ENCODE data around the gene IMPA2. TPM values are rescaled to one million over a fixed set of nuclear protein-coding genes. Genes with fewer than 3 reads are reported as not detected.

Gene IMPA2
- total RNA-seq, 1 donor from 2014 or later = 10.9 TPM

DNA sequence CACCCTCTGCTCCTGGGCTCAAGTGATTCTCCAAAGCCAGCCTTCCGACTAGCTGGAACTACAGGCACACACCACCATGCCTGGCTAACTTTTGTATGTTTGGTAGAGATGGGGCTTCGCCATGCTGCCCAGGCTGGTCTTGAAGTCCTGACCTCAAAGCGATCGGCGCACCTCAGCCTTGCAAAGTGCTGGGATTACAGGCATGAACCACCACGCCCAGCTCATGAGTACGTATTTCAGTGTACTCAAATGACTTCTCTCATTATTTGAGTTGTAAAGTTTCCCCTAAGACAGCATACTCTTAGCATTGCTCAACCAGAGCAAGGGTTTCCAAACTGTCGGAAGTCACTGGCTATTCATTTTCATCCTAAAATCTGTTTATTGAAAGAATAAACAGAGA is 40.3 kb downstream of the IMPA2 start:
- no peaks in the 10 kb centered on the region for H3K4me1 Mint-ChIP-seq (ENCODE audit: low read depth)
- peak; percentile 33 for DNase-seq (ENCODE audit: low spot score)
- H3K4me3 Mint-ChIP-seq (ENCODE audit: unreplicated experiment) = no peak overlapping the region
- no peak for TF ChIP-seq CTCF (IDR thresholded peaks at IDR 0.05)
- H3K9me3 Mint-ChIP-seq (ENCODE audit: low read depth) = no peaks in the 10 kb centered on the region
- no peak overlapping the region for H3K27ac Mint-ChIP-seq (ENCODE audit: unreplicated experiment)
- H3K27me3 Mint-ChIP-seq (ENCODE audit: low read depth) = no peaks in the 10 kb centered on the region
- H3K36me3 Mint-ChIP-seq (ENCODE audit: low read depth) = peaks cover 10% of the 10 kb centered on the region

DNA sequence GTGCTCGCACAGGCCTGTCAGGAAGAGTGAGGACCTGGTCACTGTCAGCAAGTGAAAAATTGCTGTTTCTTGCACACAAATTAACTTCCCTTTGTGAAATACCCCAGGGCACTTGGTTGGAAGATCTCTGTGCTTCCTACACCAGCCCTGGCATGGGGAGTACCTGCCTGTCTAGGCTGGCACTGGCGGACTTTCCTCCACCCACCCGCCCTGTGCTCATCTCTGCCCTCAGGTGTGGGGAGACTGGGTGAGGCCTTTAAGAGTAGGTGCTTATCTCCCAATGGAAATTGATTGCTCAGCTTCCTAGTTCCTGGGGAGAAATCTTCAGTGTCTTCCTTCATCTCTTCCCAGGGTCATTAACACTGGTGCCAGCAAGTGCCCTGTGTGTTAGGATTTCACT is 42.1 kb downstream of the IMPA2 start:
- peak; percentile 20 for DNase-seq (ENCODE audit: low spot score)
- peaks cover 2% of the 10 kb centered on the region for H3K36me3 Mint-ChIP-seq (ENCODE audit: low read depth)
- no peaks in the 10 kb centered on the region for H3K9me3 Mint-ChIP-seq (ENCODE audit: low read depth)
- H3K4me3 Mint-ChIP-seq (ENCODE audit: unreplicated experiment) = no peak overlapping the region
- no peaks in the 10 kb centered on the region for H3K27me3 Mint-ChIP-seq (ENCODE audit: low read depth)
- TF ChIP-seq CTCF (IDR thresholded peaks at IDR 0.05) = no peak
- H3K27ac Mint-ChIP-seq (ENCODE audit: unreplicated experiment) = no peak overlapping the region
- H3K4me1 Mint-ChIP-seq (ENCODE audit: low read depth) = no peaks in the 10 kb centered on the region

GRCh38 chr18:12026562-12026961 is 45.3 kb downstream of the IMPA2 start:
- Mint-ChIP-seq H3K9me3 (ENCODE audit: low read depth) (no peaks in the 10 kb centered on the region), H3K27me3 (ENCODE audit: low read depth) (no peaks in the 10 kb centered on the region), H3K4me3 (ENCODE audit: unreplicated experiment) (no peak overlapping the region), H3K27ac (ENCODE audit: unreplicated experiment) (no peak overlapping the region), H3K4me1 (ENCODE audit: low read depth) (no peaks in the 10 kb centered on the region), H3K36me3 (ENCODE audit: low read depth) (peaks cover 4% of the 10 kb centered on the region)
- peak; percentile 57 for DNase-seq (ENCODE audit: low spot score)
- no peak for TF ChIP-seq CTCF (IDR thresholded peaks at IDR 0.05)

DNA sequence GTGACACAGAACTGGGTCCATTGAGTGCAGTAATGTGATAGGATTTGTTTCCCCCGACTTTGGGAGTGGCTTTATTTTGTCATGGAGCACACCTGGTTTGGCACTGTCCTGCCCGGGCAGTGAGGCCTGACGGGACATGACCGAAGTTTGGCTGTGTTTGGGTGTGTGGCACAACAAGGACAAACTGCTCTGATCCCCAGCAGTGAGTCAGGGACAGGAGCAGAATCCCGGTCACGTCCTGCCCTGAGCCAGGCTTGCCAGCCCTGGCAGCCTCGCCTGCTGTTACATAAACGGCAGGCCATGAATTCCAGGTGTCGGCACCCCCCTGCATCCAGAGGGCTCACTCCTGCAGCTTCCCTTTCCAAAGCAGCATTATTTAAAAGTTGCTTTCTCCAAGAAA is 45.7 kb downstream of the IMPA2 start:
- Mint-ChIP-seq H3K36me3 (ENCODE audit: low read depth) (peaks cover 4% of the 10 kb centered on the region), H3K27ac (ENCODE audit: unreplicated experiment) (no peak overlapping the region), H3K27me3 (ENCODE audit: low read depth) (no peaks in the 10 kb centered on the region), H3K4me1 (ENCODE audit: low read depth) (peaks cover 3% of the 10 kb centered on the region), H3K4me3 (ENCODE audit: unreplicated experiment) (no peak overlapping the region), H3K9me3 (ENCODE audit: low read depth) (no peaks in the 10 kb centered on the region)
- TF ChIP-seq CTCF (IDR thresholded peaks at IDR 0.05) = no peak
- DNase-seq (ENCODE audit: low spot score) = peak; percentile 37

DNA sequence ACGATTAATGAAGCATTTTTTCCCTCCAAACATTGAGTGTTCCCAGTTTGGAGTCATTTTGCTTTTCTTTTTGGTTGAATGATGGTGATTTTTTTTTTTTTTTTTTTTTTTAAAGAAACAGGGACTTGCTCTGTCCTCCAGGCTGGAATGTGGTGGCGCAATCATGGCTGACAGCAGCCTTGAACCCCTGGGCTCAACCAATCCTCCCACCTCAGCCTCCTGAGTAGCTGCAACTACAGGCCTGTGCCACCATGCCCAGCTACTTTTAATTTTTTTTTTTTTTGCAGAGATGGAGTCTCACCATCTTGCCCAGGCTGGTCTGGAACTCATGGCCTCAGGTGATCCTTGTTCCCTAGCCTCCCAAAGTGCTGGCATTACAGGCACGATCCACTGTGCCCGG is 46.2 kb downstream of the IMPA2 start:
- DNase-seq (ENCODE audit: low spot score) = peak; percentile 3
- Mint-ChIP-seq H3K27me3 (ENCODE audit: low read depth) (no peaks in the 10 kb centered on the region), H3K36me3 (ENCODE audit: low read depth) (peaks cover 4% of the 10 kb centered on the region), H3K27ac (ENCODE audit: unreplicated experiment) (no peak overlapping the region), H3K4me3 (ENCODE audit: unreplicated experiment) (no peak overlapping the region), H3K9me3 (ENCODE audit: low read depth) (no peaks in the 10 kb centered on the region), H3K4me1 (ENCODE audit: low read depth) (peaks cover 6% of the 10 kb centered on the region)
- no peak for TF ChIP-seq CTCF (IDR thresholded peaks at IDR 0.05)

Measured in chondrocyte (in vitro differentiated cells).